Activated T-helper 9 cell treated with anti-CD3 and anti-CD28 coated beads, Interleukin-2, amount 50 U/mL, for 16 hours (primary cell): ENCODE measurements around the gene CFAP46.
"Not testable (repeated sequence)": the region's sequence is repeated elsewhere in the genome, so short reads cannot be mapped to it uniquely, and the experiment has no call there.

Experiments
- DNase-seq: peaks from one replicate; pipeline ENCODE4 v3.0.0-alpha.2; 2020; ENCODE audit warnings: low read depth

Gene CFAP46

DNA sequence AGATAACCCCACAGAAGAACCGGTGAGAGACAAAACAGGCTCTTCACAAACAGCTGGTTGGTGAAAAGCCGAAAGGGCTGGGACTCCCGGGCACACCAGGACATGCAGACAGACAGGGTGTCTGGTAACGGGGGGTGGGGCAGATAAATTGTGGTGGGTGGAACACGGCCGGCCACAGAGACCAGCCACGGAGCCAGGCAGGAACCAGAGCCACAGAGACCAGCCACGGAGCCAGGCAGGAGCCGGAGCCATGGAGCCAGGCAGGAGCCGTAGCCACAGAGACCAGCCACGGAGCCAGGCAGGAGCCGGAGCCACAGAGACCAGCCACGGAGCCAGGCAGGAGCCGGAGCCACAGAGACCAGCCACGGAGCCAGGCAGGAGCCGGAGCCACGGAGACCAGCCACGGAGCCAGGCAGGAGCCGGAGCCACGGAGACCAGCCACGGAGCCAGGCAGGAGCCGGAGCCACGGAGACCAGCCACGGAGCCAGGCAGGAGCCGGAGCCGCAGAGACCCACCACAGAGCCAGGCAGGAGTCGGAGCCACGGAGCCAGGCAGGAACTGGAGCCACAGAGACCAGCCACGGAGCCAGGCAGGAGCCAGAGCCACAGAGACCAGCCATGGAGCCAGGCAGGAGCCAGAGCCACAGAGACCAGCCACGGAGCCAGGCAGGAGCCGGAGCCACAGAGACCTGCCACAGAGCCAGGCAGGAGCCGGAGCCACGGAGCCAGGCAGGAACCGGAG, 116.4 kb downstream of the CFAP46 start:
- DNase-seq: not testable (repeated sequence)

DNA sequence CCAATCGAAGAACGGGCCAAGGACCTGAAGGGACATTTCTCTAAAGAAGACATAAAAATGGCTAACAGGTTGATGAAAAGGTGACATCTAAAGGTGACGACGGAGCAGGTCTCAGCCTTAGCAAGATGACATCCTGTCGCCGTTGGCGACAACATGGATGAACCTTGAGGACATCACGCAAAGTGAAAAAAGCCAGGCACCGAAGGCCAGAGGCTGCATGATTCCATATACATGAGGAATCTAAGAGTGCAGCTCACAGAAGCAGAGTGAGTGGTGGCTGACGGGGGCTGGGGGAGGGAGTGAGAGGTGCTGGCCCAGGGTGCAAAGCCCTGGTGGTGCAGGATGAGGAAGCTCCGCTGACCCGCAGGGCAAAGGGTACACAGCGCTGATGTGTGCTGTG, 122.3 kb downstream of the CFAP46 start:
- no peak for DNase-seq

DNA sequence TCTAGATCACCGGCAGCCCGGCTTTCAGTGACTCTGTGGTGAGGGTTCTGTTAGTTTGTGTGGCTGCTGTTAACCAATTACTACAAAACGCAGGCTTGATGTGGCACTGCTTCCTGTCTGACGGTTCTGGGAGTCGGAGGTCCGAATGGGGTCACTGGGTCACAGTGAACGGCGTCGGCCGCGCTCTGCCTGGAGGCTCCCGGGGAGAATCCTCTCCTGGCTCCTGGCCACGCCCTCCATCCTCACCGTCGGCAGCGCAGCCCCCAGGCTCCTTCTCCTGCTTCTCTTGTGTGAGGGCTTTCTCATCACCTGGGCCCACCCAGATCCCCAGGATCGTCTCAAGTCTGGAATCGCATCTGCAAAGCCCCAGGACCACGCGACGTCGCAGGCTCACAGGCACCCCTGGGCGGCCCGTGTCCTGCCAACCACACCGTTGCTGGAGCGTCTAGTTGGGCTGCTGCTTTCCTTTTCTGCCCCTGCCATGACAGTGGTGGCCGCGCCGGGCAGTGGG, 124.6 kb downstream of the CFAP46 start:
- DNase-seq: no peak

- no peak for DNase-seq
Measured at GRCh38 chr10:132816718-132817117, 125.7 kb downstream of the CFAP46 start.

- DNase-seq: no peak
Measured at GRCh38 chr10:132815168-132815857, 127.1 kb downstream of the CFAP46 start.

DNA sequence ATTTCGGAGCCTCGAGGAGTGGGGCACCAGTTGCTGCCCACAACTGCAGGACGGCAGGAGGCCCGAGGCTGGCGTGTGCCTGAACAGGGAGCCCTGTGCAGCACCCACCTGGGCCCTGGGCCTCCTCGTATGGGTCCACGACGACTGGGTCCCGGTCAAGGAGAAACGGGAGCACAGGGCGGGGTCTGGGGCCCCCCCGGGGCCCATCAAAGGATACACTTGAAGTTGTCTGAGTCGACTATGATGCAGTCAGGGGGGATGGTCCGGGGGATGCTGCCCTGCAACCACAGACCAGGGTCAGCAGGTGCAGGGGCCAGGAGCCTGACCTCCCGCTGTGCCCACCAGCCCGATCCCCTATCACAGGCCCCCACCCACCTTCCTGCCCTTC, 127.9 kb downstream of the CFAP46 start:
- no peak for DNase-seq

GRCh38 chr10:132813560-132814468, 128.6 kb downstream of the CFAP46 start:
- DNase-seq: no peak

GRCh38 chr10:132813001-132813401, 129.4 kb downstream of the CFAP46 start:
- no peak for DNase-seq

DNA sequence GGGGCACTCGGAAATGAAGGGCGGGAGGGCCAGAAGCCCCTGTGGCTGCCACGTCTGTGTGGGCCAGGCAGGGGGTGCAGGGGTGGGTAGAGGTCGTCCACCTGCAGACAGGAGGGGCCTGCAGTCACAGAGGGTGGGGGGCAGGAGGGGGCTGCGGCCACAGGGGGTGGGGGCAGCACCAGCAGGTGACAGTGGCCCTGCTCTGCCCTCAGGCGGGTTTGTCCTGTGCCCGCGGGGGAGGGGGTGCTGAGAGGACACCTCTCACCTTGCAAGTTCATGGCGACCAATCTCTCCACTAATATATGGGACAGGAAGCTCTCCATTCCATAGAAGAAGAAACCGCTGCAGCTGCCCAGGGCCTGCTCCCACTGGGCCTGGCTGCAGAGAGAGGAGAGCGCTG, 129.8 kb downstream of the CFAP46 start:
- no peak for DNase-seq

GRCh38 chr10:132811891-132812481, 130.4 kb downstream of the CFAP46 start:
- DNase-seq: no peak

- DNase-seq: no peak
Measured at GRCh38 chr10:132810807-132811700, 131.3 kb downstream of the CFAP46 start.

- DNase-seq: no peak
Measured at GRCh38 chr10:132810141-132810806, 132.1 kb downstream of the CFAP46 start.

DNA sequence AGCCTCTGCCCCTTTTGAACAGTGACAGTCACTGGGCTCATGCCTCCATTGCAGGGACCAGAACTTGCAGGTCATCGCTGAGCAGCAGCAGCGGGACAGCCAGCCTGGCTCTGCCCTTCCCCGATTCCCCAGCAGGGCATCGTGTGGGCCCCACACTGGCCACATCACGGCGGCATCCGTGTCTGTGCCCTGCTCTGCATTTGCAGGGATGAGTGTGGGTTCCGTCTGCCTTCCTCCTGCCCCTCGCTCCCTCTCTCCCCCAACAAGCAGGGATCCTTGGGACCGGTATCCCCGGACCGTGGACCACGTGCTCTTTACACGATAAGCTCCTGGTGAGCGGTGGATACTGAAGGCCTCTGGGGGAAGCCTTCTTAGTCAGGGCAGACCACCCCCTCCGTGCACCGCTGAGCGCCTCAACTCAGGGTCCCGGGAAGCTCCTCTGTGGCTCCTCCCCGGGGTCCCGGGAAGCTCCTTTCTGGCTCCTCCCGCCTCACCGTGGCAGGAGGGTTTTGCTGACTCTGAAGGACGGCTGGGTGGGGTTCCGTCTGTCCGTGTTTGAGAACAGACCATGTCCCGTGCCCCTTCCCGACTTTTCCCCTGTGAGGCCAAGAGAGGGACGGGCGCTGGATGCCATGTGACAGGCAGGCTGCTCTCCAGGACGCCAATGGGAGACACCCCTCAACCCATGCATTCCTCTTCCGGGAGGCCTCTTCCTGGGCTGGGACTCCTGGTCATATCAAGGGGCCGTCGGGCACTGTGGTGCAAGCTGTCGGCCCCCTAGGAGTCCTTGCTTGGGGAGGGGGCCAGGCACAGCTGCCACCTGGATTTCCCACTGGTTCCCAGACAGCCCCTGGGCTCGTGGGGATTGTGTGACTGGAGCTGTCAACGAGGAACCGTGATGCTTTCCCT, 132.9 kb downstream of the CFAP46 start:
- no peak for DNase-seq

DNA sequence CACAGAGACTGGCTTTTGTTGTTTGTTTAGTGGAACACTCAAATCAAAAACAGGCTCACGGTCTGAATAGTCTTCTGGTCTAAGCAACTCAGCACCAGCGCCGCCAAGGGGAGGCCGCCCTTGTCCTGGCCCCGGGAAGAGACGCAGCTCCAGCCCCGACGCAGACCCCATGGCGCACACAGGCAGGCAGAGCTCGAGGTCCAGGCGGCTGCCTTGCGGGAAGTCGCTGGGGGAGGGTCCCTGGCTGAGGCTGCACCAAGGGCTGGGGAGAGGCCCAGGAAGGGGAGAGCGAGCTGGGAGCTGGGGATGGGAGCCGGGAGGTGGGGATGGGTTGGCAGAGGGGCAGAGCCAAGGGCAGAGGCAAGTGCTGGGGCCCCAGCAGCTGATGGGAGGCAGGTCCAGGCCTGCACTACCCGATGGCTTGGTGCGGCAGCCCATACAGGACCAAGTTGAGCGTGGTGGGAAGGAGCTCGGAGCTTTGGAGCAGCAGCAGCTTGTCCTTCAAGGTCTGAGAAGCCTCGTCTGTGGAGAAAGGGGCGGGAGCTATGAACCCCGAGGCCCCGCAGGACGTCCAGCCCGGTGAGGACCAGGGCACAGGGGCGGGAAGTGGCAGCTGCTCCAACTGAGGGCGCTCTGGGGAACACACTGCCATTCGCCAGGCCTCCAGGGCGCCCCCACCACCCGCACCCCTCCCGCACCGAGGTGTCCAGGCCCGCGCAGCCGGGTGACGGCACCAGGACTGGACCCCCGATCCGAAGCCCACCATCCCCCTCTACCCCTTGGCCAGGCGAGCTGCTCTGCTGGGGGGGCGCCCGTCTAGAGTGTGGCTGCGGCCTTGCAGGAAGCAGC, 133.8 kb downstream of the CFAP46 start:
- DNase-seq: no peak

- DNase-seq: no peak
Measured at GRCh38 chr10:132807621-132808049, 134.7 kb downstream of the CFAP46 start.

GRCh38 chr10:132806561-132807003, 135.8 kb downstream of the CFAP46 start:
- DNase-seq: no peak

- no peak for DNase-seq
Measured at GRCh38 chr10:132806110-132806509, 136.3 kb downstream of the CFAP46 start.

DNA sequence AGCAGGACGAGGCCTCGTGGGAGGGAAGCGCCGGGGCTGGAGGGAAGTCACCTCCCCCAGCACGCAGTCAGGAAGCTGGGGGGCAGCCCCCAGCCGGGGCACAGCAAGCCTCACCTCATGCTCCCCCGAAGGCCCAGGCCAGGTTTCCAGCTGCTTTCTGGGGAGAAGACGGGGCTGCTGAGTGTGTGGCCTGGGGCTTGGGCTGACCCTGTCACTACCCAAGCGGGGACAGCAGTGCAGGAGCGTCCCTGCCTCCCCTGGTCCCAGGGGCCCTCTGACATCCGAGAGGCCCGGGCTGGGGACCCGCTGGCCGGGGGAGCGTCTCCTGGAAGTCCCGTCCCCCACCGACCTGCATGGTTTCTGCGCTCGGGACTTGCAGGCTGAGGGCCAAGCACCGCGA, 136.8 kb downstream of the CFAP46 start:
- no peak for DNase-seq
